Endothelial cell (in vitro differentiated cells): ENCODE measurements around the gene TGIF1. TPM values are rescaled to one million over a fixed set of nuclear protein-coding genes. Genes with fewer than 3 reads are reported as not detected.
A peak's percentile ranks its signal among the peaks of the same experiment; 100 is the strongest.

Experiments used
- DNase-seq: peaks from one replicate; pipeline ENCODE4 v3.0.0; 2021; ENCODE audit warnings: low spot score
- H3K27ac Mint-ChIP-seq: one replicate; pipeline ENCODE4 v1.8.0; 2021; ENCODE audit warnings: mixed read lengths, inconsistent platforms; ENCODE audit not compliant: unreplicated experiment
- H3K27me3 Mint-ChIP-seq: one replicate; pipeline ENCODE4 v1.8.0; 2021; ENCODE audit warnings: mild to moderate bottlenecking, moderate library complexity, mixed read lengths, inconsistent platforms; ENCODE audit not compliant: unreplicated experiment
- H3K36me3 Mint-ChIP-seq: one replicate; pipeline ENCODE4 v1.8.0; 2021; ENCODE audit warnings: mild to moderate bottlenecking, low read depth, mixed read lengths, inconsistent platforms; ENCODE audit not compliant: unreplicated experiment
- H3K4me1 Mint-ChIP-seq: one replicate; pipeline ENCODE4 v1.8.0; 2021; ENCODE audit warnings: mild to moderate bottlenecking, mixed read lengths, inconsistent platforms; ENCODE audit not compliant: unreplicated experiment
- H3K4me3 Mint-ChIP-seq: one replicate; pipeline ENCODE4 v1.8.0; 2021; ENCODE audit warnings: mild to moderate bottlenecking, mixed read lengths, inconsistent platforms; ENCODE audit not compliant: unreplicated experiment
- H3K9me3 Mint-ChIP-seq: one replicate; pipeline ENCODE4 v1.8.0; 2021; ENCODE audit warnings: mixed read lengths, inconsistent platforms; ENCODE audit not compliant: unreplicated experiment
- total RNA-seq: library from RNA; stranded (reverse); fragmentation: NEBNext Ultra II Directional; extraction: Animal tissue kit (Norgen Biotek cat#: 25700); gene quantifications from one replicate; pipeline ENCODE4 v1.2.1, GENCODE V29; 2021; ENCODE audit not compliant: unreplicated experiment
- TF ChIP-seq, protein P1 (sequence below): fragments of 200-600 bp; sonication (generic); IDR thresholded peaks from one replicate; pipeline ENCODE4 v1.5.0; 2021; ENCODE audit warnings: antibody characterized with exemption; ENCODE audit not compliant: unreplicated experiment

The TGIF1 gene
- total RNA-seq, 1 donor from 2014 or later: 72.5 TPM

DNA sequence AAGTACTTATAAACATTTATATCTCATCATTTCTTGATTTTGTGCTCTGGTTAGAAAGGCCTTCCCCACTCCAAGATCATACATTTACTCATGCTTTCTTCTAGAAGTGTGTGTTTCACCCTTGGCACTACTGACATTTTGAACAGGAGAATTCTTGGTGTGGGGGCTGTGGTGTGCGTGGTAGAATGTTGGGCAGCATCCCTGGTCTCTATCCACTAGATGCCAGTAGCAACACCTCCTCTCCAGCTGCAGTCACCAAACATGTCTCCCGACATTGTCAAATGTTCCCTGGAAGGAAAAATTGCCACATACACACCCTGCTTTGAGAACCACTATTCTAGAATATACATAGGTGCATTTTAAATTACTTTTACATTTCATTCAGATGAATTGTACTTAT, 8.7 kb upstream of the TGIF1 start:
- peaks cover 5% of the 10 kb centered on the region for H3K4me1 Mint-ChIP-seq
- TF ChIP-seq, protein P1, sequence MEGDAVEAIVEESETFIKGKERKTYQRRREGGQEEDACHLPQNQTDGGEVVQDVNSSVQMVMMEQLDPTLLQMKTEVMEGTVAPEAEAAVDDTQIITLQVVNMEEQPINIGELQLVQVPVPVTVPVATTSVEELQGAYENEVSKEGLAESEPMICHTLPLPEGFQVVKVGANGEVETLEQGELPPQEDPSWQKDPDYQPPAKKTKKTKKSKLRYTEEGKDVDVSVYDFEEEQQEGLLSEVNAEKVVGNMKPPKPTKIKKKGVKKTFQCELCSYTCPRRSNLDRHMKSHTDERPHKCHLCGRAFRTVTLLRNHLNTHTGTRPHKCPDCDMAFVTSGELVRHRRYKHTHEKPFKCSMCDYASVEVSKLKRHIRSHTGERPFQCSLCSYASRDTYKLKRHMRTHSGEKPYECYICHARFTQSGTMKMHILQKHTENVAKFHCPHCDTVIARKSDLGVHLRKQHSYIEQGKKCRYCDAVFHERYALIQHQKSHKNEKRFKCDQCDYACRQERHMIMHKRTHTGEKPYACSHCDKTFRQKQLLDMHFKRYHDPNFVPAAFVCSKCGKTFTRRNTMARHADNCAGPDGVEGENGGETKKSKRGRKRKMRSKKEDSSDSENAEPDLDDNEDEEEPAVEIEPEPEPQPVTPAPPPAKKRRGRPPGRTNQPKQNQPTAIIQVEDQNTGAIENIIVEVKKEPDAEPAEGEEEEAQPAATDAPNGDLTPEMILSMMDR: no peak
- H3K36me3 Mint-ChIP-seq: no peaks in the 10 kb centered on the region
- no peaks in the 10 kb centered on the region for H3K9me3 Mint-ChIP-seq
- peaks cover 5% of the 10 kb centered on the region for H3K27me3 Mint-ChIP-seq
- DNase-seq: peak; percentile 39
- H3K27ac Mint-ChIP-seq: no peak overlapping the region
- H3K4me3 Mint-ChIP-seq: no peak overlapping the region

- peaks cover 16% of the 10 kb centered on the region for H3K4me1 Mint-ChIP-seq
- H3K27me3 Mint-ChIP-seq: peaks cover 16% of the 10 kb centered on the region
- H3K4me3 Mint-ChIP-seq: no peak overlapping the region
- no peaks in the 10 kb centered on the region for H3K9me3 Mint-ChIP-seq
- TF ChIP-seq, protein P1: no peak
- no peaks in the 10 kb centered on the region for H3K36me3 Mint-ChIP-seq
- H3K27ac Mint-ChIP-seq: no peak overlapping the region
- DNase-seq: no peak
Observed at GRCh38 chr18:3442919-3443318, 7.1 kb upstream of the TGIF1 start.

DNA sequence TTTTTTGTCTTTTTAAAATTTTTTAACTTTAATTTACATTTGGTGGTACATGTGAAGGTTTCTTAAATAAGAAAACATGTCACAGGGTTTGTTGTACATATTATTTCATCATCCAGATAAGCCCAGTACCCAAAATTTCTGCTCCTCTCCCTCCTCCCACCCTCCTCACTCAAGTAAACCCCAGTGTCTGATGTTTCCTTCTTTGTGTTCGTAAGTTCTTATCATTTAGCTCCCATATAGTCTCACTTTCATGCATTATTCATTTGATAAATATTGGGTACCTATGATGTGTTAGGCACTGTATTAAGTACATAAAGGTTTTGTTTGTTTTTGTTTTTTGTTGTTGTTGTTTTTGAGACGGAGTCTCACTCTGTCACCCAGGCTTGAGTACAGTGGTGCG, 5.7 kb upstream of the TGIF1 start:
- DNase-seq: no peak
- Mint-ChIP-seq H3K27ac (no peak overlapping the region), H3K9me3 (no peaks in the 10 kb centered on the region), H3K27me3 (peaks cover 27% of the 10 kb centered on the region), H3K4me1 (peaks cover 20% of the 10 kb centered on the region), H3K36me3 (peaks cover 5% of the 10 kb centered on the region), H3K4me3 (no peak overlapping the region)
- TF ChIP-seq, protein P1: no peak

DNA sequence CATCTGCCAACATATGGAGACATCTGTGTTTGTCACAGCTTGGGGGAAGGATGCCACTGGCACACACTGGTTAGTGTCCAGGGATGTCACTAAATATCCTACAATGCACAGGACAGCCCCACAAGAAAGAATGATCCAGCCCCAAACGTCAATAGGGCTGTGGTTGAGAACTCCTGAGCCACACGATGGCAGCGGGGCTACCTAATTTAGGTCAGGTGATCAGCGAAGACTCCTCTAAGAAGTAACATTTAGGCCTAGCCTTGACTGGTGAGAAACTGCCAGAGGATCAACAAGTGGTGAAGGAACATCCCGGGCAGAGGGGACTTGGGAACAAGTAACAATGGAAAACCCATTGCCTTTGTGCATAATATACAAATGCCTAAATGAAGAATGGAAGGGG, 5.0 kb upstream of the TGIF1 start:
- peaks cover 5% of the 10 kb centered on the region for H3K36me3 Mint-ChIP-seq
- DNase-seq: no peak

GRCh38 chr18:3447068-3447894, 2.7 kb upstream of the TGIF1 start:
- DNase-seq: peak; percentile 48
- Mint-ChIP-seq H3K4me3 (peak overlapping the region; percentile 94), H3K27me3 (peaks cover 36% of the 10 kb centered on the region), H3K9me3 (no peaks in the 10 kb centered on the region), H3K36me3 (peaks cover 8% of the 10 kb centered on the region), H3K27ac (peak overlapping the region; percentile 99), H3K4me1 (peaks cover 23% of the 10 kb centered on the region)
- TF ChIP-seq, protein P1: no peak

More for the DNA sequence above, 5.0 kb upstream of the TGIF1 start:
- Mint-ChIP-seq H3K27me3 (peaks cover 27% of the 10 kb centered on the region), H3K4me3 (no peak overlapping the region), H3K9me3 (no peaks in the 10 kb centered on the region), H3K4me1 (peaks cover 20% of the 10 kb centered on the region), H3K27ac (no peak overlapping the region)
- TF ChIP-seq, protein P1: no peak
